Neural cell (in vitro differentiated cells): Measurements from ENCODE around the gene PCCA. TPM values are rescaled to one million over a fixed set of nuclear protein-coding genes. Genes with fewer than 3 reads are reported as not detected.

ENCODE experiments used
- H2AFZ ChIP-seq: fragments of 200-600, 300-800 bp; sonication (generic), shearing (Covaris generic); 2 replicates; pipeline ENCODE4 v1.6.0; 2014; ENCODE audit warnings: low read depth, mild to moderate bottlenecking, antibody characterized with exemption, low read length, moderate library complexity
- H3F3A ChIP-seq: fragments of 200-600 bp; shearing (Covaris generic); 2 replicates; pipeline ENCODE4 v1.6.1; 2016; ENCODE audit warnings: mild to moderate bottlenecking, moderate library complexity, mixed read lengths, antibody characterized with exemption, low read length; ENCODE audit not compliant: insufficient read depth, poor library complexity, severe bottlenecking
- H3K27ac ChIP-seq: fragments of 200-600, 300-800 bp; sonication (generic), shearing (Covaris generic); 2 replicates; pipeline ENCODE4 v1.5.1; 2014; ENCODE audit warnings: mild to moderate bottlenecking, low read length, moderate library complexity
- H3K27me3 ChIP-seq: fragments of 300-800, 200-600 bp; sonication (generic), shearing (Covaris generic); 2 replicates; pipeline ENCODE4 v1.6.0; 2014; ENCODE audit warnings: mild to moderate bottlenecking, low read depth, low read length, moderate library complexity; ENCODE audit not compliant: insufficient read depth
- H3K36me3 ChIP-seq: fragments of 300-800, 200-600 bp; sonication (generic), shearing (Covaris generic); 2 replicates; pipeline ENCODE4 v1.5.1; 2014; ENCODE audit warnings: mild to moderate bottlenecking, antibody characterized with exemption, low read length, moderate library complexity; ENCODE audit not compliant: insufficient read depth
- H3K4me2 ChIP-seq: fragments of 300-800, 200-600 bp; sonication (generic), shearing (Covaris generic); 2 replicates; pipeline ENCODE4 v1.6.0; 2014; ENCODE audit warnings: mild to moderate bottlenecking, low read length
- H3K4me3 ChIP-seq: fragments of 300-800, 200-600 bp; sonication (generic), shearing (Covaris generic); 2 replicates; pipeline ENCODE4 v1.5.1; 2014; ENCODE audit warnings: mild to moderate bottlenecking, low read length, moderate library complexity
- H3K79me2 ChIP-seq: fragments of 200-600 bp; shearing (Covaris generic); replicated peaks from 2 replicates; pipeline ENCODE4 v1.6.0; 2014; ENCODE audit warnings: mild to moderate bottlenecking, low read length, moderate library complexity; ENCODE audit not compliant: insufficient read depth
- H3K9ac ChIP-seq: fragments of 300-800, 200-600 bp; sonication (generic), shearing (Covaris generic); 2 replicates; pipeline ENCODE4 v1.6.1; 2016; ENCODE audit warnings: mild to moderate bottlenecking, low read length, mixed read lengths
- H3K9me2 ChIP-seq: fragments of 200-600 bp; shearing (Covaris generic); 2 replicates; pipeline ENCODE4 v1.6.1; 2016; ENCODE audit warnings: mild to moderate bottlenecking, low read length, mixed read lengths; ENCODE audit not compliant: insufficient read depth
- H3K9me3 ChIP-seq: fragments of 200-600, 300-800 bp; sonication (generic), shearing (Covaris generic); 2 replicates; pipeline ENCODE4 v1.6.1; 2016; ENCODE audit warnings: mild to moderate bottlenecking, mixed run types, low read length, moderate library complexity, mixed read lengths
- H4K20me1 ChIP-seq: fragments of 200-600 bp; shearing (Covaris generic); 2 replicates; pipeline ENCODE4 v1.6.1; 2016; ENCODE audit warnings: mild to moderate bottlenecking, mixed run types; ENCODE audit not compliant: insufficient read depth
- EP300 ChIP-seq: fragments of 450-650 bp; conservative IDR thresholded peaks from 2 replicates; pipeline ENCODE4 v1.6.1; 2014; ENCODE audit warnings: antibody characterized with exemption, mild to moderate bottlenecking, moderate library complexity; ENCODE audit not compliant: poor library complexity, severe bottlenecking
- EZH2 ChIP-seq: fragments of 200-600, 300-800 bp; shearing (Covaris generic), sonication (generic); IDR thresholded peaks from 2 replicates; pipeline ENCODE4 v1.6.1; 2014; ENCODE audit warnings: antibody characterized with exemption, low read length, borderline replicate concordance, mild to moderate bottlenecking; ENCODE audit not compliant: insufficient read depth, poor library complexity, severe bottlenecking
- MXI1 ChIP-seq: fragments of 450-650 bp; conservative IDR thresholded peaks from 2 replicates; pipeline ENCODE4 v1.6.1; 2014; ENCODE audit warnings: antibody characterized with exemption, mild to moderate bottlenecking; ENCODE audit not compliant: poor library complexity, severe bottlenecking
- POLR2AphosphoS5 ChIP-seq: IDR thresholded peaks from 2 replicates; pipeline ENCODE4 v1.6.1; 2012
- SMC3 ChIP-seq: fragments of 450-650 bp; conservative IDR thresholded peaks from 2 replicates; pipeline ENCODE4 v1.6.1; 2014; ENCODE audit warnings: antibody characterized with exemption, mild to moderate bottlenecking, moderate library complexity; ENCODE audit not compliant: poor library complexity
- TAF1 ChIP-seq: IDR thresholded peaks from 2 replicates; pipeline ENCODE4 v1.6.1; 2012; ENCODE audit warnings: low read depth
- polyA minus RNA-seq: library from RNA; depleted of rRNA, polyadenylated mRNA; stranded (reverse); fragments of >200 nt; gene quantifications from 2 replicates; pipeline ENCODE4 v1.2.3, GENCODE V29; 2014
- polyA plus RNA-seq: library from polyadenylated mRNA; depleted of rRNA; stranded (reverse); fragments of >200 nt; gene quantifications from 2 replicates; pipeline ENCODE4 v1.2.3, GENCODE V29; 2014
- TF ChIP-seq, protein P1 (sequence below): IDR thresholded peaks from 2 replicates; pipeline ENCODE4 v1.6.1; 2012; ENCODE audit warnings: borderline replicate concordance
- TF ChIP-seq, protein P2 (sequence below): fragments of 450-650 bp; IDR thresholded peaks from 2 replicates; pipeline ENCODE4 v1.5.1; 2014; ENCODE audit warnings: antibody characterized with exemption, mild to moderate bottlenecking, moderate library complexity; ENCODE audit not compliant: poor library complexity, severe bottlenecking

Gene PCCA, protein sequence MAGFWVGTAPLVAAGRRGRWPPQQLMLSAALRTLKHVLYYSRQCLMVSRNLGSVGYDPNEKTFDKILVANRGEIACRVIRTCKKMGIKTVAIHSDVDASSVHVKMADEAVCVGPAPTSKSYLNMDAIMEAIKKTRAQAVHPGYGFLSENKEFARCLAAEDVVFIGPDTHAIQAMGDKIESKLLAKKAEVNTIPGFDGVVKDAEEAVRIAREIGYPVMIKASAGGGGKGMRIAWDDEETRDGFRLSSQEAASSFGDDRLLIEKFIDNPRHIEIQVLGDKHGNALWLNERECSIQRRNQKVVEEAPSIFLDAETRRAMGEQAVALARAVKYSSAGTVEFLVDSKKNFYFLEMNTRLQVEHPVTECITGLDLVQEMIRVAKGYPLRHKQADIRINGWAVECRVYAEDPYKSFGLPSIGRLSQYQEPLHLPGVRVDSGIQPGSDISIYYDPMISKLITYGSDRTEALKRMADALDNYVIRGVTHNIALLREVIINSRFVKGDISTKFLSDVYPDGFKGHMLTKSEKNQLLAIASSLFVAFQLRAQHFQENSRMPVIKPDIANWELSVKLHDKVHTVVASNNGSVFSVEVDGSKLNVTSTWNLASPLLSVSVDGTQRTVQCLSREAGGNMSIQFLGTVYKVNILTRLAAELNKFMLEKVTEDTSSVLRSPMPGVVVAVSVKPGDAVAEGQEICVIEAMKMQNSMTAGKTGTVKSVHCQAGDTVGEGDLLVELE
- polyA plus RNA-seq (17.0 and 21.2 TPM in 2 replicates), polyA minus RNA-seq (219 and 258 TPM in 2 replicates)

DNA sequence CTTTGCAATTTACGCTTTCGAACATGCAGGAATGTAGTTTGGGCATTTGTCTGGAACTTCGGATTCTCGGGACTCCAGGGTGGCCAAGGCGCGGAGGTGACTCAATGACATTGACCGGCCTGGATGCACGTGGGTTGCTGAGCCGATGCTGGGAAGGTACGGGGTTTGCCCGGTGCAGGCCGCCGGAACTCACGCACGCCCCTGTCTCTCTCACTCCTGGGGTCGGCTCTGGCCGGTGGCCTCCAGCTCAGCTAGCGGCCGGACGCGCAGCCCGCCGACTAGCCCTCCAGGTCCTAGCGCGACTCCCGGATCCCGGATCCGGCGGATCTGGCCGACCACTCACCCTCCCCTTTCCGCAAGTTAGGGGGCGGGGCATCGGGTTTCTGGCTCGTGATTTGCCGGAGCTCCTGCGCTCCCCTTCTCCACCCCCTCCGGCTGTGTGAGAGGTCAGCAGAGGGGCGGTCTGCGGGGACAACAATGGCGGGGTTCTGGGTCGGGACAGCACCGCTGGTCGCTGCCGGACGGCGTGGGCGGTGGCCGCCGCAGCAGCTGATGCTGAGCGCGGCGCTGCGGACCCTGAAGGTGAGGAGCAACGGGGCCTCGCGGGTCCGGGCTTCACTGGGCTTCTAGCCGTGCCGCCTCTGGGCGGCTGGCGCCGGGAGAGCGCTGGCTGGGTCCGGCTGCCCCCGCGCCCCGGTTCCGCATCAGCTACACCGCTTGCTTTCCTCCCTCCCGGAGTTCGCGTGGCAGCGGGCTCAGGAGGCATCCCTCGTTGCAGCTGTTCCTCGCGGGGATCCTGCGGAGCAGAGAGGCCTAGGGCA lies at the start of gene PCCA:
Gene PCCA (plus strand): TSS at position 450 of the 821 bp plus-strand sequence. CDS start 28 bp downstream, at position 478.
- peaks cover 47% of the 10 kb centered on the region for H3K79me2 ChIP-seq
- peak within 1 kb of the TSS; percentile 77 for H2AFZ ChIP-seq
- H3F3A ChIP-seq, result no peaks in the 10 kb centered on the region
- peak within 1 kb of the TSS; percentile 88 for H3K4me3 ChIP-seq
- H3K9ac ChIP-seq, result peak within 1 kb of the TSS; percentile 75
- peak within 1 kb of the TSS; percentile 51 for H3K27ac ChIP-seq
- no peaks in the 10 kb centered on the region for H3K9me3 ChIP-seq
- peak within 1 kb of the TSS; percentile 87 for H3K4me2 ChIP-seq
- H3K36me3 ChIP-seq, result no peaks in the 10 kb centered on the region
- H4K20me1 ChIP-seq, result no peaks in the 10 kb centered on the region
- no peaks in the 10 kb centered on the region for H3K9me2 ChIP-seq
- TF ChIP-seq POLR2AphosphoS5, result peak; percentile 75
- TF ChIP-seq, protein P1, sequence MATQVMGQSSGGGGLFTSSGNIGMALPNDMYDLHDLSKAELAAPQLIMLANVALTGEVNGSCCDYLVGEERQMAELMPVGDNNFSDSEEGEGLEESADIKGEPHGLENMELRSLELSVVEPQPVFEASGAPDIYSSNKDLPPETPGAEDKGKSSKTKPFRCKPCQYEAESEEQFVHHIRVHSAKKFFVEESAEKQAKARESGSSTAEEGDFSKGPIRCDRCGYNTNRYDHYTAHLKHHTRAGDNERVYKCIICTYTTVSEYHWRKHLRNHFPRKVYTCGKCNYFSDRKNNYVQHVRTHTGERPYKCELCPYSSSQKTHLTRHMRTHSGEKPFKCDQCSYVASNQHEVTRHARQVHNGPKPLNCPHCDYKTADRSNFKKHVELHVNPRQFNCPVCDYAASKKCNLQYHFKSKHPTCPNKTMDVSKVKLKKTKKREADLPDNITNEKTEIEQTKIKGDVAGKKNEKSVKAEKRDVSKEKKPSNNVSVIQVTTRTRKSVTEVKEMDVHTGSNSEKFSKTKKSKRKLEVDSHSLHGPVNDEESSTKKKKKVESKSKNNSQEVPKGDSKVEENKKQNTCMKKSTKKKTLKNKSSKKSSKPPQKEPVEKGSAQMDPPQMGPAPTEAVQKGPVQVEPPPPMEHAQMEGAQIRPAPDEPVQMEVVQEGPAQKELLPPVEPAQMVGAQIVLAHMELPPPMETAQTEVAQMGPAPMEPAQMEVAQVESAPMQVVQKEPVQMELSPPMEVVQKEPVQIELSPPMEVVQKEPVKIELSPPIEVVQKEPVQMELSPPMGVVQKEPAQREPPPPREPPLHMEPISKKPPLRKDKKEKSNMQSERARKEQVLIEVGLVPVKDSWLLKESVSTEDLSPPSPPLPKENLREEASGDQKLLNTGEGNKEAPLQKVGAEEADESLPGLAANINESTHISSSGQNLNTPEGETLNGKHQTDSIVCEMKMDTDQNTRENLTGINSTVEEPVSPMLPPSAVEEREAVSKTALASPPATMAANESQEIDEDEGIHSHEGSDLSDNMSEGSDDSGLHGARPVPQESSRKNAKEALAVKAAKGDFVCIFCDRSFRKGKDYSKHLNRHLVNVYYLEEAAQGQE, result no peak
- TF ChIP-seq, protein P2, sequence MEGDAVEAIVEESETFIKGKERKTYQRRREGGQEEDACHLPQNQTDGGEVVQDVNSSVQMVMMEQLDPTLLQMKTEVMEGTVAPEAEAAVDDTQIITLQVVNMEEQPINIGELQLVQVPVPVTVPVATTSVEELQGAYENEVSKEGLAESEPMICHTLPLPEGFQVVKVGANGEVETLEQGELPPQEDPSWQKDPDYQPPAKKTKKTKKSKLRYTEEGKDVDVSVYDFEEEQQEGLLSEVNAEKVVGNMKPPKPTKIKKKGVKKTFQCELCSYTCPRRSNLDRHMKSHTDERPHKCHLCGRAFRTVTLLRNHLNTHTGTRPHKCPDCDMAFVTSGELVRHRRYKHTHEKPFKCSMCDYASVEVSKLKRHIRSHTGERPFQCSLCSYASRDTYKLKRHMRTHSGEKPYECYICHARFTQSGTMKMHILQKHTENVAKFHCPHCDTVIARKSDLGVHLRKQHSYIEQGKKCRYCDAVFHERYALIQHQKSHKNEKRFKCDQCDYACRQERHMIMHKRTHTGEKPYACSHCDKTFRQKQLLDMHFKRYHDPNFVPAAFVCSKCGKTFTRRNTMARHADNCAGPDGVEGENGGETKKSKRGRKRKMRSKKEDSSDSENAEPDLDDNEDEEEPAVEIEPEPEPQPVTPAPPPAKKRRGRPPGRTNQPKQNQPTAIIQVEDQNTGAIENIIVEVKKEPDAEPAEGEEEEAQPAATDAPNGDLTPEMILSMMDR, result peak; percentile 20
- TF ChIP-seq TAF1, result no peak
- TF ChIP-seq MXI1, result peak; percentile 86
- peak; percentile 27 for TF ChIP-seq EP300
- H3K27me3 ChIP-seq, result no peaks in the 10 kb centered on the region

DNA sequence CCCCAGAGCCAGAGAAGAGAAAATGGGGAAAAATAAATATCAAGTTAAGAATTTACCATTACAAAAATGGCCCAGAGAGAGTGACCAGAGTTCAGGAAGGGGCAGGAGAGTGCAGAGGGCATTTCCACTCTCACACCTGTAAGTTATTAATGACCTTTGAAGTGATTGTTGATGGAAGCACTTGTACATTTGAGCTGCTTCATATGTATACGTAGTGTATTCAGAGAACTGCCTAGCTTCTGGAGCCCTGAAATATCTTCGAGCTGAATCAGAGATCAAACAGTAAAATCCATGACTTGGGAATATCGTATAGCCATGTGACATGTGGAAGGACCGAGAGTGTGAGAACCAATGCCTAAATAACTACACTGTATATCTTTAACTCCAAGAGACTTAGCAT lies 49.2 kb upstream of the PCCA start:
- Histone ChIP-seq H3F3A (no peaks in the 10 kb centered on the region), H2AFZ (no peak overlapping the region), H3K9ac (no peak overlapping the region), H3K79me2 (no peaks in the 10 kb centered on the region), H3K4me2 (no peak overlapping the region), H3K9me3 (no peaks in the 10 kb centered on the region), H4K20me1 (no peaks in the 10 kb centered on the region), H3K9me2 (no peaks in the 10 kb centered on the region), H3K36me3 (no peaks in the 10 kb centered on the region), H3K27me3 (no peaks in the 10 kb centered on the region), H3K27ac (no peak overlapping the region), H3K4me3 (no peak overlapping the region)
- TF ChIP-seq, protein P1, result no peak
- TF ChIP-seq EZH2 (no peak), POLR2AphosphoS5 (no peak), SMC3 (no peak)
